GM12878 (cell line): ENCODE data around the gene HHAT. TPM values are rescaled to one million over a fixed set of nuclear protein-coding genes. Genes with fewer than 3 reads are reported as not detected.

Experiments
- ATAC-seq: fragments of 200-7000 bp; cut with Tn5 transposase; 3 replicates; pipeline ENCODE4 v1.9.1; 2020; ENCODE audit warnings: mild to moderate bottlenecking, moderate library complexity
- BruUV-seq: library from RNA; stranded (reverse); fragments of 400-500 nt; replicated peaks from 2 replicates; lab custom pipeline; 2021; lab: Mats Ljungman, UMichigan
- CTCF ChIA-PET: fragments of 300-600 bp; sonication (Branson Sonifier 250); formaldehyde crosslinking; extraction: SDS; loops from one replicate; lab custom pipeline; 2021; ENCODE audit warnings: inconsistent platforms; lab: Yijun Ruan, JAX
- POLR2A ChIA-PET: fragments of 350-600 bp; formaldehyde crosslinking; extraction: SDS; loops from one replicate; lab custom pipeline; 2021; ENCODE audit warnings: inconsistent platforms; lab: Charles Lee
- RAD21 ChIA-PET: fragments of 300-600 bp; sonication (Branson Sonifier 250); formaldehyde crosslinking; loops from one replicate; lab custom pipeline; 2023; ENCODE audit warnings: antibody characterized with exemption; ENCODE audit not compliant: unreplicated experiment; lab: Charles Lee
- SMC1A ChIA-PET: fragments of 300-600 bp; sonication (Branson Sonifier 250); formaldehyde crosslinking; loops from one replicate; lab custom pipeline; 2023; ENCODE audit not compliant: unreplicated experiment, uncharacterized antibody; lab: Charles Lee
- DNase-seq: peaks from one replicate; pipeline ENCODE4 v3.0.0-alpha.2; 2011; ENCODE audit warnings: low read depth, low spot score
- FAIRE-seq: peaks from 3 replicates; lab custom pipeline; 2011; peaks lifted over from hg19 to GRCh38; lab: Jason Lieb, UNC
- H2AFZ ChIP-seq: 2 replicates; pipeline ENCODE4 v1.6.0; 2011; ENCODE audit warnings: low read depth, low read length, control low read depth; ENCODE audit not compliant: control insufficient read depth
- H3K27ac ChIP-seq: 2 replicates; pipeline ENCODE4 v1.5.1; 2011; ENCODE audit warnings: control low read depth; ENCODE audit not compliant: control insufficient read depth, insufficient read depth
- H3K27me3 ChIP-seq, 2 experiments: replicated peaks in 1 of 2; 2 replicates each; pipeline versions ENCODE4 v1.6.0 to v1.6.1; 2011; ENCODE audit warnings: low read length in 1 of 2; ENCODE audit not compliant: control insufficient read depth in 2 of 2, insufficient read depth in 2 of 2
- H3K36me3 ChIP-seq, 2 experiments: 2 replicates each; pipeline ENCODE4 v1.5.1; 2011; ENCODE audit warnings: low read length in 1 of 2; ENCODE audit not compliant: control insufficient read depth in 2 of 2, insufficient read depth in 2 of 2
- H3K4me1 ChIP-seq: 2 replicates; pipeline ENCODE4 v1.6.1; 2011; ENCODE audit warnings: mild to moderate bottlenecking, low read length, moderate library complexity, mixed read lengths; ENCODE audit not compliant: control insufficient read depth, insufficient read depth
- H3K4me2 ChIP-seq: 2 replicates; pipeline ENCODE4 v1.6.0; 2011; ENCODE audit warnings: control low read depth; ENCODE audit not compliant: control insufficient read depth, insufficient read depth
- H3K4me3 ChIP-seq: fragments of 200-600 bp; sonication (generic); 2 replicates; pipeline ENCODE4 v1.5.1; 2016
- H3K79me2 ChIP-seq: 2 replicates; pipeline ENCODE4 v1.6.0; 2011; ENCODE audit warnings: low read length; ENCODE audit not compliant: control insufficient read depth, insufficient read depth
- H3K9ac ChIP-seq: 2 replicates; pipeline ENCODE4 v1.8.0; 2011; ENCODE audit warnings: low read length, control low read depth, mixed read lengths; ENCODE audit not compliant: control insufficient read depth, insufficient read depth
- H3K9me3 ChIP-seq: replicated peaks from 3 replicates; pipeline ENCODE4 v1.5.1; 2011; ENCODE audit warnings: mild to moderate bottlenecking, low read length; ENCODE audit not compliant: control insufficient read depth, insufficient read depth
- H4K20me1 ChIP-seq: 2 replicates; pipeline ENCODE4 v1.6.0; 2011; ENCODE audit not compliant: control insufficient read depth, insufficient read depth
- CEBPB ChIP-seq, 2 experiments: fragments of 150-350 bp in 1 of 2; IDR thresholded peaks; 2 replicates each; pipeline ENCODE4 v1.6.1; 2012 to 2014; ENCODE audit warnings: low read depth in 2 of 2, low read length in 2 of 2, borderline replicate concordance in 1 of 2, inconsistent platforms in 1 of 2
- CREM ChIP-seq: IDR thresholded peaks from 2 replicates; pipeline ENCODE4 v1.6.1; 2014; ENCODE audit warnings: antibody characterized with exemption, low read depth
- E2F4 ChIP-seq: IDR thresholded peaks from 2 replicates; pipeline ENCODE4 v1.6.1; 2012; ENCODE audit warnings: low read depth, low read length, improper control_type of control experiment
- HDAC2 ChIP-seq: fragments of 200-600 bp; sonication (generic); IDR thresholded peaks from 2 replicates; pipeline ENCODE4 v1.6.1; 2017
- KDM1A ChIP-seq: fragments of 200-600 bp; sonication (generic); IDR thresholded peaks from 2 replicates; pipeline ENCODE4 v1.6.1; 2016; ENCODE audit warnings: borderline replicate concordance
- KLF5 ChIP-seq: fragments of 450-650 bp; IDR thresholded peaks from 2 replicates; pipeline ENCODE4 v1.6.1; 2014; ENCODE audit warnings: mild to moderate bottlenecking; ENCODE audit not compliant: partially characterized antibody
- MEF2A ChIP-seq: IDR thresholded peaks from 2 replicates; pipeline ENCODE4 v1.6.1; 2011; ENCODE audit warnings: low read depth, mild to moderate bottlenecking, low read length, moderate library complexity; ENCODE audit not compliant: insufficient read depth
- MTA3 ChIP-seq: IDR thresholded peaks from 2 replicates; pipeline ENCODE4 v1.6.1; 2012; ENCODE audit warnings: low read length, inconsistent platforms, borderline replicate concordance
- NFXL1 ChIP-seq: fragments of 450-650 bp; IDR thresholded peaks from 2 replicates; pipeline ENCODE4 v1.6.1; 2017; ENCODE audit warnings: antibody characterized with exemption, mild to moderate bottlenecking, borderline replicate concordance
- NKRF ChIP-seq: fragments of 450-650 bp; conservative IDR thresholded peaks from 2 replicates; pipeline ENCODE4 v1.6.1; 2017; ENCODE audit warnings: mild to moderate bottlenecking, moderate library complexity
- POLR2A ChIP-seq: IDR thresholded peaks from 2 replicates; pipeline ENCODE4 v1.6.1; 2011; ENCODE audit warnings: low read depth, mild to moderate bottlenecking, low read length
- RB1 ChIP-seq: fragments of 450-650 bp; formaldehyde crosslinking; IDR thresholded peaks from 2 replicates; pipeline ENCODE4 v1.6.1; 2017; ENCODE audit warnings: mild to moderate bottlenecking, borderline replicate concordance
- SP1 ChIP-seq: IDR thresholded peaks from one replicate; pipeline ENCODE4 v1.6.1; 2011; ENCODE audit warnings: low read depth, low read length
- ZBTB11 ChIP-seq: fragments of 450-650 bp; formaldehyde crosslinking; IDR thresholded peaks from 2 replicates; pipeline ENCODE4 v1.5.0; 2022; ENCODE audit warnings: mild to moderate bottlenecking, missing genetic modification characterization
- ZNF207 ChIP-seq: fragments of 450-650 bp; IDR thresholded peaks from 2 replicates; pipeline ENCODE4 v1.6.1; 2014; ENCODE audit warnings: antibody characterized with exemption, mild to moderate bottlenecking, borderline replicate concordance
- ZNF217 ChIP-seq: fragments of 450-650 bp; IDR thresholded peaks from 2 replicates; pipeline ENCODE4 v1.6.1; 2017; ENCODE audit warnings: antibody characterized with exemption, mild to moderate bottlenecking
- WGBS: methylation state at CpG from one replicate; pipeline ENCODE4 v1.1.6; 2016; ENCODE audit warnings: low lambda C conversion rate; ENCODE audit not compliant: insufficient replicate concordance, insufficient coverage; ENCODE audit errors: missing lambda C conversion rate; 5-methylcytosine and 5-hydroxymethylcytosine counted together
- in situ Hi-C: fragments of 300-500 bp; cut with MboI; formaldehyde crosslinking; loops from 9 replicates; pipeline ENCODE4 v1.14.3; 2018; ENCODE audit warnings: mixed read lengths
- intact Hi-C: fragments of 100-400 bp; cut with micrococcal nuclease; formaldehyde crosslinking; loops from one replicate; pipeline ENCODE4 v1.14.2; 2022; ENCODE audit not compliant: unreplicated experiment
- polyA plus RNA-seq, 11 experiments: library from polyadenylated mRNA; depleted of rRNA in 4 of 11; unstranded in 6 of 11; stranded (reverse) in 5 of 11; fragments of >200 nt; fragmentation: Nextera tagmentation in 4 of 11; fragmentation: Illumina TruSeq in 1 of 11; extraction: Ambion mirVana in 4 of 11; extraction: Trizol in 1 of 11; gene quantifications; 1 replicate in 1 of 11; 2 replicates in 10 of 11; pipeline versions ENCODE4 v1.2.1 to v1.2.3, GENCODE V29; 2011 to 2016; ENCODE audit warnings: inconsistent platforms in 2 of 11, missing spikeins in 2 of 11, low read depth in 1 of 11
- total RNA-seq, 4 experiments: library from RNA; depleted of rRNA in 3 of 4; stranded (reverse); fragments of >200 nt in 3 of 4; fragmentation: Illumina TruSeq in 1 of 4; extraction: Trizol in 1 of 4; gene quantifications; 2 replicates each; pipeline versions ENCODE4 v1.2.1 to v1.2.3, GENCODE V29; 2013 to 2021
- TF ChIP-seq, protein P1 (sequence below): fragments of 450-650 bp; IDR thresholded peaks from 2 replicates; pipeline ENCODE4 v1.6.1; 2018; ENCODE audit warnings: borderline replicate concordance, mild to moderate bottlenecking; ENCODE audit not compliant: partially characterized antibody

Gene HHAT
- total and polyA plus RNA-seq, 10 of the 15 experiments (the other 5 are each of a cell fraction or from before 2014, with no cell fraction given) = 1.2 to 37.6 (median 2.6) TPM

- TF ChIP-seq CREM (no peak), ZNF217 (no peak), RB1 (no peak), ZBTB11 (CRISPR knock-in tag) (no peak), NFXL1 (no peak), E2F4 (no peak), NKRF (no peak), KDM1A (no peak), MTA3 (no peak), ZNF207 (no peak), SP1 (no peak), HDAC2 (no peak), CEBPB (IDR thresholded peaks at IDR 0.05; ENCODE audit: borderline replicate concordance in 1 of 2, low read depth in 2 of 2, low read length in 2 of 2) (no peak), POLR2A (no peak), MEF2A (no peak), KLF5 (no peak)
- TF ChIP-seq, protein P1, sequence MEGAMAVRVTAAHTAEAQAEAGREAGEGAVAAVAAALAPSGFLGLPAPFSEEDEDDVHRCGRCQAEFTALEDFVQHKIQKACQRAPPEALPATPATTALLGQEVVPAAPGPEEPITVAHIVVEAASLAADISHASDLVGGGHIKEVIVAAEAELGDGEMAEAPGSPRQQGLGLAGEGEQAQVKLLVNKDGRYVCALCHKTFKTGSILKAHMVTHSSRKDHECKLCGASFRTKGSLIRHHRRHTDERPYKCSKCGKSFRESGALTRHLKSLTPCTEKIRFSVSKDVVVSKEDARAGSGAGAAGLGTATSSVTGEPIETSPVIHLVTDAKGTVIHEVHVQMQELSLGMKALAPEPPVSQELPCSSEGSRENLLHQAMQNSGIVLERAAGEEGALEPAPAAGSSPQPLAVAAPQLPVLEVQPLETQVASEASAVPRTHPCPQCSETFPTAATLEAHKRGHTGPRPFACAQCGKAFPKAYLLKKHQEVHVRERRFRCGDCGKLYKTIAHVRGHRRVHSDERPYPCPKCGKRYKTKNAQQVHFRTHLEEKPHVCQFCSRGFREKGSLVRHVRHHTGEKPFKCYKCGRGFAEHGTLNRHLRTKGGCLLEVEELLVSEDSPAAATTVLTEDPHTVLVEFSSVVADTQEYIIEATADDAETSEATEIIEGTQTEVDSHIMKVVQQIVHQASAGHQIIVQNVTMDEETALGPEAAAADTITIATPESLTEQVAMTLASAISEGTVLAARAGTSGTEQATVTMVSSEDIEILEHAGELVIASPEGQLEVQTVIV = no peak
- Histone ChIP-seq H4K20me1 (no peaks in the 10 kb centered on the region), H3K4me1 (no peaks in the 10 kb centered on the region), H2AFZ (no peak overlapping the region), H3K79me2 (no peaks in the 10 kb centered on the region), H3K4me2 (no peak overlapping the region), H3K27ac (no peak overlapping the region), H3K9me3 (no peaks in the 10 kb centered on the region), H3K9ac (no peak overlapping the region), H3K4me3 (no peak overlapping the region), H3K27me3 (no peaks in the 10 kb centered on the region), H3K36me3 (no peaks in the 10 kb centered on the region)
- WGBS = 93% methylated on average over 2 of the region's 2 CpGs
- in situ Hi-C loops (no loop called here), intact Hi-C loops (no loop called here)
- no TSS peak for BruUV-seq
- ChIA-PET SMC1A (interaction anchor here (1.0 to 12.2 kb wide), 2 partner anchors 25 to 32 kb away, joined by 3 to 286 read pairs; no protein-coding TSS in a partner anchor), CTCF (interaction anchor here (1.5 to 13.8 kb wide), 3 partner anchors 11 to 34 kb away, joined by 3 to 290 read pairs (median 6); no protein-coding TSS in a partner anchor), RAD21 (interaction anchor here (1.0 to 10.5 kb wide), 2 partner anchors 11 to 34 kb away, joined by 5 to 181 read pairs; no protein-coding TSS in a partner anchor), POLR2A (no interaction called here)
- ATAC-seq (no peak), DNase-seq (no peak), FAIRE-seq (no peak)
Measured at GRCh38 chr1:210367566-210367965, 38.9 kb downstream of the HHAT start.
